Measurements from ENCODE around the gene ANAPC2. TPM values are rescaled to one million over a fixed set of nuclear protein-coding genes. Genes with fewer than 3 reads are reported as not detected.
A peak's percentile ranks its signal among the peaks of the same experiment; 100 is the strongest.
"Not testable (repeated sequence)": the region's sequence is repeated elsewhere in the genome, so short reads cannot be mapped to it uniquely, and the experiment has no call there.

Gene ANAPC2
- polyA plus RNA-seq, 3 donors = 29.1 to 34.5 (median 31.9) TPM

DNA sequence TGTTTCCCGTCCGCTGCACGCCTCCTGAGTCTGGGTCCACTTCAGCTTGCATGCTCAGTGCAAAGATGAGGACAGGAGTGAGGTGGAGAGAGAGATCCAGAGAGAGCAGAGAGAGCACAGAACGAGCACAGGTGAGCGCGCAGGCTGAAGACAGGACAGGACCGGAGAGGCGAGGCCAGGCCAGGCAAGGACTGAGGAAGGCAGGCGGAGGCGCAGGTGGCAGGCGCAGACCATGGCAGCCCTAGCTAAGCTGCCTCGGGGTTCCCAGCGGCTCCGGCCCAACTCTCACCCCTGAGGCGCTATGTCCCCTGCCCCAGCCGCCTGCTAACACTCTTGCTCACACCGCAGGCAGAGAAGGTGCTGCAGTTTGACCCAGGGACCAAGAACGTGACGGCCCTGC, 39.7 kb downstream of the ANAPC2 start:
- DNase-seq (ENCODE audit: low read depth in 3 of 3, low spot score in 2 of 3) = no peak

- no peak for DNase-seq (ENCODE audit: low read depth in 3 of 3, low spot score in 2 of 3)
Observed at GRCh38 chr9:137148242-137148641, 40.1 kb downstream of the ANAPC2 start.

GRCh38 chr9:137147793-137148160, 40.6 kb downstream of the ANAPC2 start:
- no peak for DNase-seq (ENCODE audit: low read depth in 3 of 3, low spot score in 2 of 3)

GRCh38 chr9:137147091-137147792, 41.1 kb downstream of the ANAPC2 start:
- DNase-seq (ENCODE audit: low read depth in 3 of 3, low spot score in 2 of 3) = no peak

- DNase-seq (ENCODE audit: low read depth in 3 of 3, low spot score in 2 of 3) = no peak
Observed at GRCh38 chr9:137146527-137146918, 41.8 kb downstream of the ANAPC2 start.

- DNase-seq (ENCODE audit: low read depth in 3 of 3, low spot score in 2 of 3) = no peak
Observed at GRCh38 chr9:137145731-137146526, 42.4 kb downstream of the ANAPC2 start.

- no peak for DNase-seq (ENCODE audit: low read depth in 3 of 3, low spot score in 2 of 3)
Observed at GRCh38 chr9:137143459-137143858, 44.9 kb downstream of the ANAPC2 start.

DNA sequence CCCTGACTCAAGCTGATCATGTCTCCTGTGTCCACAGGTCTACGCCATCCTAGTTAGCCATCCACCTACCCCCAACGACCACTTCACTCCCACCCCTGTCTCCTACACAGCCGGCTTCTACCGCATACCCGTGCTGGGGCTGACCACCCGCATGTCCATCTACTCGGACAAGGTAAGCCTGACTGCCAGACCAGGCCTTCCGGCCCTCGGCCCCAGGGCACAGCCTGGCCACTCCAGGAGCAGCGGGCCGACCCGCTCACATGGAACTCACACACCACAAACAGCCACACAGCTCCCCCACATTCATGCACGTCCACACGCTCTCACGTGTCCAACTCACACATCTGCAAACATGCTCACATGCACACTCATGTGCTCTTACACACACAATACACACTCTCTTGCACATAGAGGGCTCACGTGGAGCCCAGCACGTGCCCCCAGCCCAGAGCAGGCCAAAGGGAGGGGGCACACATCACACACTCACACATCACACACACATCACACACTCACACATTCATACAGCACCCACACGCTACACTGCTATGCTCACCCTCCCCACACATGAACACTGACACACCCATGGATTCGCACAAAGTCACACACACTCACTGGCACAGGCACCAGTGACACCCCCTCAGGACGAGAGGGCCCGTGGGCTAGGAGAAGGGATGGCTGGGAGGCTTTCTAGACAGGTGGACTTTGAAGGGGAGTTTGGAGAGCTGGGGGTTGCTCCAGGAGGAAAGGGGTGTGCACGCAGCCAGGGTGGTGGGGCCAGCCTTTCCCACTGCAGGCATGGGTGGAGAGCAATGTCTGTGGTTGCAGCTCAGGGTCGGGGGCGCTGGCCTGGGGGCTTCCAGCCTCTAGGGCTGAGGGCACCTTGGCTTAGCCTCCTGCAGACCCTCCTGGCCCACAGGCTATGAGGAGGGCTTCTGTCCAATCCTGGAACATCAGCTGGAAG, 46.1 kb downstream of the ANAPC2 start:
- no peak for DNase-seq (ENCODE audit: low read depth in 3 of 3, low spot score in 2 of 3)

GRCh38 chr9:137141050-137141810, 47.1 kb downstream of the ANAPC2 start:
- no peak for DNase-seq (ENCODE audit: low read depth in 3 of 3, low spot score in 2 of 3)

- no peak for DNase-seq (ENCODE audit: low read depth in 3 of 3, low spot score in 2 of 3)
Observed at GRCh38 chr9:137140151-137141012, 48.0 kb downstream of the ANAPC2 start.

DNA sequence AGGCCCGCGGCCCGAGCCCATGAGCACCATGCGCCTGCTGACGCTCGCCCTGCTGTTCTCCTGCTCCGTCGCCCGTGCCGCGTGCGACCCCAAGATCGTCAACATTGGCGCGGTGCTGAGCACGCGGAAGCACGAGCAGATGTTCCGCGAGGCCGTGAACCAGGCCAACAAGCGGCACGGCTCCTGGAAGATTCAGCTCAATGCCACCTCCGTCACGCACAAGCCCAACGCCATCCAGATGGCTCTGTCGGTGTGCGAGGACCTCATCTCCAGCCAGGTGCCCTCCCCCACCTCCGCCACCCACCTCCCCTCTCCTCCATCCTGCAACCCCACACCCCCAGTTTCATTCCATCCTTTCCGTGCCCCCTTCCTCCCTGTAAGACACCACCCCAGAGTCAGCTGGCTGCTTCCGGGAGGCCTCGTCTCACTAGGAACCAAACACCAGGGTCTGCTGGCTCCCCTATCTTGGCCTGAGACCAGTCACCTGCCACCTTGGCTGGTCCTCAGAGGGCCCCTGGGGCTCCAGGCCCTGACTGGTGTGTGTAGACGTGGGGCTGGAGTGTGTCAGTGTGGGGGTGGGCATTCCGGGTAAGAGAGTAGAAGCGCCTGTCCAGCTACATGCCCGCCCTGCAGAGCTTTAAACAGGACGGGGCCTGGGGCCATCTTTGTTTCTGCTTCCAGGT, 48.8 kb downstream of the ANAPC2 start:
- no peak for DNase-seq (ENCODE audit: low read depth in 3 of 3, low spot score in 2 of 3)

DNA sequence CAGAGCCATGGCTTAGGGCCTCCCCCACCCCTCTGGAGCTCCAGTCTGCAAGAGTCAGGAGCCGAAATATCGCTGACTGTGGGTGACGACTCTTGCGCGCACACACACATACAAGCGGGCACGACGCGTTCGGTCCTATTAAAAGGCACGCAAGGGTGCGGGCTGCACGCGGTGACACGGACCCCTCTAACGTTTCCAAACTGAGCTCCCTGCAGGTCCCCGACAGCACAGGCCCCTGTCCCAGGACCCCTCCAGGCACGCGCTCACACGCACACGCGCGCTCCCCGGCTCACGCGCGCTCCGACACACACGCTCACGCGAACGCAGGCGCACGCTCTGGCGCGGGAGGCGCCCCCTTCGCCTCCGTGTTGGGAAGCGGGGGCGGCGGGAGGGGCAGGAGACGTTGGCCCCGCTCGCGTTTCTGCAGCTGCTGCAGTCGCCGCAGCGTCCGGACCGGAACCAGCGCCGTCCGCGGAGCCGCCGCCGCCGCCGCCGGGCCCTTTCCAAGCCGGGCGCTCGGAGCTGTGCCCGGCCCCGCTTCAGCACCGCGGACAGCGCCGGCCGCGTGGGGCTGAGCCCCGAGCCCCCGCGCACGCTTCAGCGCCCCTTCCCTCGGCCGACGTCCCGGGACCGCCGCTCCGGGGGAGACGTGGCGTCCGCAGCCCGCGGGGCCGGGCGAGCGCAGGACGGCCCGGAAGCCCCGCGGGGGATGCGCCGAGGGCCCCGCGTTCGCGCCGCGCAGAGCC, 49.5 kb downstream of the ANAPC2 start, which contains the start of gene GRIN1:
Gene GRIN1, plus strand, starts transcription at position 433 of the 746 bp plus-strand sequence. CDS start 333 bp downstream, outside the sequence.
- peak in 1 of 3 donors; percentile 52 for DNase-seq (ENCODE audit: low read depth in 3 of 3, low spot score in 2 of 3)

GRCh38 chr9:137138058-137138721, 50.2 kb downstream of the ANAPC2 start:
- no peak for DNase-seq (ENCODE audit: low read depth in 3 of 3, low spot score in 2 of 3)

GRCh38 chr9:137136881-137137607, 51.3 kb downstream of the ANAPC2 start:
- DNase-seq (ENCODE audit: low read depth in 3 of 3, low spot score in 2 of 3) = no peak

DNA sequence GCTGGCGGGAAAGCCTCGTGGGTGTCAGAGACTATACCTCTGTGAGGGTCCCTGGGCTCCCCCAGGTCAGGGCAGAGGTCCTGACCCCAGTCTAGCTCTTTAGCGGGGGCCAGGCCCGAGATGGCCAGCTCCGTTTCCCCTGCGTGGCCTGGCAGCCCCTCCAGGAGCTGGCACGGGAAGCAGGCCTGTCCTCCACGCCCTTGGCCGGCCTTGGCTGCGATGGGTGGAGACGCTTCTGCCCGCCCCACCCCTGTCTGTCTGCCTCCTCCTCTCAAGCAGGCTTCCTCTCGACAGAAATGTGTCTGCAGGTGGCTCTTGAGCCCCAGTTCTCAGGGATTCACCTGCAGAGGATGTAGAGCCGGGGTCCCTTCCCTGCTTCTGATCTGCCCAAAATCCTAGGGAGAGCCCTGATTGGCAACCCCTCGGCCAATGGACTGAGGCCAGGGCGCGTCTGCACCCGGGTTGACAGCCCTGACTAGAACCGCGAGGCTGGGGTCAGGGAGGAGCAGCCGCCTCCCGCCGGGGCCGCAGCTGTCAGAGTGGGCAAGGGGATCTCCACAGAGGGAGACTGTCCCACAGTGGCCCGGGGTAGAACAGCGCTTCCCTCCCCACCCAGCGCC, 52.0 kb downstream of the ANAPC2 start:
- DNase-seq (ENCODE audit: low read depth in 3 of 3, low spot score in 2 of 3) = no peak

DNA sequence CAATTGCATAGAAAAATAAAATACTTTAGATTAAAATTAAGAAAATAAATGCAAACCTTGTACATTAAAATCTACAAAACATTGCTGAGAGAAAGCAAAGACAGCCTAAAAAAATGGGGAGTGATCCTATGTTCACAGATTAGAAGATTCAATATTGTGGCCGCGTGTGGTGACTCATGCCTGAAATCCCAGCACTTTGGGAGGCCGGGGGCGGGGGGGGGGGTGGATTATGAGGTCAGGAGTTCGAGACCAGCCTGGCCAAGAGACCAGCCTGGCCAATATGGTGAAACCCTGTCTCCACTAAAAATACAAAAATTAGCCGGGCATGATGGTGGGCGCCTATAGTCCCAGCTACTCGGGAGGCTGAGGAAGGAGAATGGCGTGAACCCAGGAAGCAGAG, 53.2 kb downstream of the ANAPC2 start:
- DNase-seq (ENCODE audit: low read depth in 3 of 3, low spot score in 2 of 3) = not testable (repeated sequence)

Data from right renal cortex interstitium (tissue), 3 donors.